GM06990 (cell line): ENCODE results near the gene NUP98.

ENCODE experiments used
- DNase-seq: peaks from one replicate; pipeline ENCODE4 v3.0.0-alpha.2; 2011; ENCODE audit not compliant: insufficient read length; ENCODE audit errors: extremely low read depth
- H3K27me3 ChIP-seq: replicated peaks from 2 replicates; pipeline ENCODE4 v1.6.0; 2011; ENCODE audit warnings: low read length; ENCODE audit not compliant: control insufficient read depth, insufficient read depth
- H3K36me3 ChIP-seq: 2 replicates; pipeline ENCODE4 v1.5.1; 2011; ENCODE audit warnings: low read length; ENCODE audit not compliant: control insufficient read depth, insufficient read depth
- H3K4me3 ChIP-seq: replicated peaks from 2 replicates; pipeline ENCODE4 v1.5.1; 2011; ENCODE audit warnings: low read depth, mild to moderate bottlenecking, control low read depth, low read length
- CTCF ChIP-seq: IDR thresholded peaks from 2 replicates; pipeline ENCODE4 v1.5.1; 2011; ENCODE audit warnings: low read length, control low read depth, mild to moderate bottlenecking, inconsistent platforms; ENCODE audit not compliant: insufficient read depth, poor library complexity, severe bottlenecking

NUP98 gene

GRCh38 chr11:3642071-3642951, 155.0 kb downstream of the NUP98 start:
- H3K27me3 ChIP-seq, result no peaks in the 10 kb centered on the region
- H3K36me3 ChIP-seq, result no peaks in the 10 kb centered on the region
- no peak overlapping the region; the same call in 1 of the 2 replicates for H3K4me3 ChIP-seq
- no peak for TF ChIP-seq CTCF
- peak; percentile 56 for DNase-seq

GRCh38 chr11:3641701-3642070, 155.7 kb downstream of the NUP98 start, which contains the start of gene ART5:
Gene ART5, minus strand, starts transcription at chr11:3641992. Its CDS starts 130 bp downstream, at chr11:3641862.
- no peaks in the 10 kb centered on the region for H3K36me3 ChIP-seq
- DNase-seq, result no peak
- H3K27me3 ChIP-seq, result no peaks in the 10 kb centered on the region
- H3K4me3 ChIP-seq, result no peak within 1 kb of the TSS; the same call in 1 of the 2 replicates
- TF ChIP-seq CTCF, result no peak

- TF ChIP-seq CTCF, result no peak
- no peak overlapping the region for H3K4me3 ChIP-seq
Observed at GRCh38 chr11:3641191-3641590, 156.2 kb downstream of the NUP98 start.

GRCh38 chr11:3639841-3640240, 157.5 kb downstream of the NUP98 start:
- DNase-seq, result no peak
- Histone ChIP-seq H3K4me3 (no peak overlapping the region), H3K36me3 (no peaks in the 10 kb centered on the region), H3K27me3 (0 out of 2 replicates have a peak, but pooled peaks cover 2% of the 10 kb centered on the region)
- no peak for TF ChIP-seq CTCF

More at GRCh38 chr11:3641191-3641590, 156.2 kb downstream of the NUP98 start:
- H3K27me3 ChIP-seq, result no peaks in the 10 kb centered on the region
- no peaks in the 10 kb centered on the region for H3K36me3 ChIP-seq
- no peak for DNase-seq

GRCh38 chr11:3638513-3638912, 158.8 kb downstream of the NUP98 start:
- no peak for DNase-seq
- Histone ChIP-seq H3K4me3 (no peak overlapping the region), H3K27me3 (0 out of 2 replicates have a peak, but pooled peaks cover 2% of the 10 kb centered on the region), H3K36me3 (no peaks in the 10 kb centered on the region)
- TF ChIP-seq CTCF, result no peak

GRCh38 chr11:3637201-3637600, 160.2 kb downstream of the NUP98 start:
- TF ChIP-seq CTCF, result no peak
- H3K27me3 ChIP-seq, result 0 out of 2 replicates have a peak, but pooled peaks cover 2% of the 10 kb centered on the region

More at GRCh38 chr11:3637201-3637600, 160.2 kb downstream of the NUP98 start:
- DNase-seq, result no peak
- Histone ChIP-seq H3K4me3 (no peak overlapping the region), H3K36me3 (no peaks in the 10 kb centered on the region)
